OCI-LY7 (cell line): ENCODE measurements around the gene ENOSF1. TPM values are rescaled to one million over a fixed set of nuclear protein-coding genes. Genes with fewer than 3 reads are reported as not detected.

Source experiments
- BruUV-seq: library from RNA; stranded (reverse); fragments of 400-500 nt; replicated peaks from 2 replicates; lab custom pipeline; 2021; lab: Mats Ljungman, UMichigan
- CTCF ChIA-PET: fragments of 300-600 bp; sonication (Branson Sonifier 250); formaldehyde crosslinking; loops from one replicate; lab custom pipeline; 2022; ENCODE audit warnings: antibody characterized with exemption; ENCODE audit not compliant: unreplicated experiment; lab: Charles Lee
- POLR2A ChIA-PET: fragments of 300-600 bp; sonication (Branson Sonifier 250); formaldehyde crosslinking; loops from one replicate; lab custom pipeline; 2022; ENCODE audit warnings: antibody characterized with exemption; lab: Charles Lee
- DNase-seq: peaks from one replicate; pipeline ENCODE4 v3.0.0-alpha.2; 2015; ENCODE audit warnings: low spot score
- H2AFZ ChIP-seq: fragments of 200-600 bp; sonication (generic), shearing (Covaris generic); 2 replicates; pipeline ENCODE4 v1.6.1; 2014; ENCODE audit warnings: mild to moderate bottlenecking, antibody characterized with exemption, low read length, moderate library complexity
- H3K27ac ChIP-seq: fragments of 200-600 bp; sonication (generic); 2 replicates; pipeline ENCODE4 v1.5.1; 2014; ENCODE audit warnings: mixed run types, low read depth, mild to moderate bottlenecking, moderate library complexity, low read length, inconsistent platforms; ENCODE audit not compliant: poor library complexity, severe bottlenecking
- H3K36me3 ChIP-seq: fragments of 200-600 bp; sonication (generic); 2 replicates; pipeline ENCODE4 v1.6.1; 2014; ENCODE audit warnings: mild to moderate bottlenecking, antibody characterized with exemption, low read length, moderate library complexity, mixed read lengths; ENCODE audit not compliant: insufficient read depth
- H3K4me1 ChIP-seq: fragments of 200-600 bp; sonication (generic); 2 replicates; pipeline ENCODE4 v1.5.1; 2014; ENCODE audit warnings: mild to moderate bottlenecking, low read length; ENCODE audit not compliant: insufficient read depth, poor library complexity, severe bottlenecking
- H3K4me2 ChIP-seq: fragments of 200-600 bp; sonication (generic); 2 replicates; pipeline ENCODE4 v1.6.1; 2014; ENCODE audit warnings: mild to moderate bottlenecking, low read length
- H3K4me3 ChIP-seq: fragments of 200-600 bp; sonication (generic); 2 replicates; pipeline ENCODE4 v1.5.1; 2014; ENCODE audit warnings: mild to moderate bottlenecking, low read depth, low read length; ENCODE audit not compliant: poor library complexity, severe bottlenecking
- H3K79me2 ChIP-seq: fragments of 200-600 bp; sonication (generic); 2 replicates; pipeline ENCODE4 v1.6.1; 2016; ENCODE audit warnings: low read depth, mild to moderate bottlenecking, low read length, moderate library complexity, mixed read lengths; ENCODE audit not compliant: insufficient read depth
- H3K9me2 ChIP-seq: fragments of 200-600 bp; sonication (generic); 2 replicates; pipeline ENCODE4 v1.6.1; 2016; ENCODE audit warnings: mild to moderate bottlenecking, low read length, mixed read lengths; ENCODE audit not compliant: insufficient read depth
- H3K9me3 ChIP-seq: fragments of 200-600 bp; sonication (generic); 2 replicates; pipeline ENCODE4 v1.6.1; 2014; ENCODE audit warnings: mild to moderate bottlenecking, mixed run types, low read length, mixed read lengths
- H4K20me1 ChIP-seq: fragments of 200-600 bp; sonication (generic); 2 replicates; pipeline ENCODE4 v1.6.1; 2014; ENCODE audit warnings: mild to moderate bottlenecking, antibody characterized with exemption, low read length, moderate library complexity, mixed read lengths; ENCODE audit not compliant: insufficient read depth
- EZH2phosphoT487 ChIP-seq: fragments of 200-600 bp; sonication (generic); IDR thresholded peaks from 2 replicates; pipeline ENCODE4 v1.6.1; 2018; ENCODE audit warnings: low read depth, borderline replicate concordance, mild to moderate bottlenecking, mixed run types, antibody characterized with exemption, low read length, moderate library complexity, mixed read lengths
- intact Hi-C: fragments of 100-400 bp; cut with micrococcal nuclease; formaldehyde crosslinking; loops from one replicate; pipeline ENCODE4 v1.10.0; 2022; ENCODE audit not compliant: unreplicated experiment
- total RNA-seq, 2 experiments: library from RNA; depleted of rRNA in 1 of 2; stranded (reverse); fragments of >200 nt in 1 of 2; shearing (Covaris generic) in 1 of 2; gene quantifications; 2 replicates each; pipeline ENCODE4 v1.2.3, GENCODE V29; 2014 to 2022
- TF ChIP-seq, protein P1 (sequence below): fragments of 200-600 bp; sonication (generic); conservative IDR thresholded peaks from 2 replicates; pipeline ENCODE4 v1.5.1; 2014; ENCODE audit warnings: mild to moderate bottlenecking, antibody characterized with exemption, low read length, moderate library complexity, mixed read lengths

The ENOSF1 gene
- total RNA-seq, 2 experiments from 2014 or later = 40.1 to 44.0 TPM

DNA sequence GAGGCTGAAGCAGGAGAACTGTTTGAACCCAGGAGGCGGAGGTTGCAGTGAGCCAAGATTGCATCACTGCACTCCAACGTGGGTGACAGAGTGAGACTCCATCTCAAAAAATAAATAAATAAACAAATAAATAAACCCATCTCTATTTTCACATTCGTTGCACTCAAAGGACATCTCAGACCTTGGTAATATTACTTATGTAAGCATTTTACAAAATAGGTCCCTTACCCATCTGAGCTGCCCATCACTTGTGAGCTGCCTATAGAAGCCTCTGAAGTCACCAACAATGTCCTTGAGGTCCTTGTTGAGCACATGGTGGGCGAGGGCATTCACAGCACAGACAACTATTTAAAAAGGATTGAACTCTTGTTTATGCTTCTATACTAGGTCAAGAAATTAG, 15.4 kb downstream of the ENOSF1 start:
- Histone ChIP-seq H3K36me3 (peaks cover 5% of the 10 kb centered on the region), H3K4me1 (no peaks in the 10 kb centered on the region), H2AFZ (no peak overlapping the region), H3K79me2 (no peaks in the 10 kb centered on the region), H3K4me3 (no peak overlapping the region), H3K4me2 (no peak overlapping the region), H3K9me2 (no peaks in the 10 kb centered on the region), H4K20me1 (no peaks in the 10 kb centered on the region), H3K9me3 (no peaks in the 10 kb centered on the region), H3K27ac (no peak overlapping the region)
- no TSS peak for BruUV-seq
- ChIA-PET CTCF (no interaction called here), POLR2A (interaction anchor here (0.5 kb wide), 2 partner anchors 54 to 87 kb away, joined by 3 to 5 read pairs; no protein-coding TSS in a partner anchor)
- intact Hi-C loops = no loop called here
- TF ChIP-seq, protein P1, sequence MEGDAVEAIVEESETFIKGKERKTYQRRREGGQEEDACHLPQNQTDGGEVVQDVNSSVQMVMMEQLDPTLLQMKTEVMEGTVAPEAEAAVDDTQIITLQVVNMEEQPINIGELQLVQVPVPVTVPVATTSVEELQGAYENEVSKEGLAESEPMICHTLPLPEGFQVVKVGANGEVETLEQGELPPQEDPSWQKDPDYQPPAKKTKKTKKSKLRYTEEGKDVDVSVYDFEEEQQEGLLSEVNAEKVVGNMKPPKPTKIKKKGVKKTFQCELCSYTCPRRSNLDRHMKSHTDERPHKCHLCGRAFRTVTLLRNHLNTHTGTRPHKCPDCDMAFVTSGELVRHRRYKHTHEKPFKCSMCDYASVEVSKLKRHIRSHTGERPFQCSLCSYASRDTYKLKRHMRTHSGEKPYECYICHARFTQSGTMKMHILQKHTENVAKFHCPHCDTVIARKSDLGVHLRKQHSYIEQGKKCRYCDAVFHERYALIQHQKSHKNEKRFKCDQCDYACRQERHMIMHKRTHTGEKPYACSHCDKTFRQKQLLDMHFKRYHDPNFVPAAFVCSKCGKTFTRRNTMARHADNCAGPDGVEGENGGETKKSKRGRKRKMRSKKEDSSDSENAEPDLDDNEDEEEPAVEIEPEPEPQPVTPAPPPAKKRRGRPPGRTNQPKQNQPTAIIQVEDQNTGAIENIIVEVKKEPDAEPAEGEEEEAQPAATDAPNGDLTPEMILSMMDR = no peak
- no peak for TF ChIP-seq EZH2phosphoT487
- DNase-seq = no peak

DNA sequence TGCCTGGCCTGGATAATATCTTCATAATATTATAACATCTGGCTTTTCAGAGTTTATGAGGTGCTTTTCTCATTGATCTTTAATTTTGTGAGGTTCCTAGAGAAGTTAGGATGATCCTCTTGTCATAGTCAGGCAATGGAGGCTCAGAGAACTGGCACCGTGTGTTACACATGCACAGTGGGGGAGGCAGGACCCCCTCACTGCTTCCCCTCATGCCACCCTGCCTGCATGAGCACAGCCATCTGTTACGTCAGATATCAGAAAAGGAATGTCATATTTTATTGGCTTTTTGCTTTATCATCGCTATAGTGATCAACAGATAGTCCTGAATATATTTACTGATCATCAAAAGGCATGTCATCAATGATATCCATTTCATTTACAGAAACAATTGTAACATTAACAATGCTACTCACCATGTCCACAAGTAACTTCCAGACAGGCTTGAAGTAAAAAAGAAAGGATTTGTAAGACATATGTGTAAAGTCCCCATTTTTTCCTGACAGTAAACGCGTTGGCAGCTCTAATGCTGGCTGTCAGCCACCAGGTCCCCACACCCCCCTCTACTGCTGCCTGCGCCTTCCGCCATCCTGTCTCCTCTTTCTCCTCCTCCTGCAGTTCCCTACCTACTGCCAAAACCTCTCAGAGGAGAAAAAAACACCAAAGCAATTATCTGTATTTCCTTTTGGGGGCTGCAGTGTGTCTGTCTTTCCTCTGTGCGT, 18.8 kb downstream of the ENOSF1 start:
- intact Hi-C loops = no loop called here
- no peaks in the 10 kb centered on the region for H3K9me3 ChIP-seq
- no peak overlapping the region for H3K4me3 ChIP-seq
- no TSS peak for BruUV-seq
- H3K4me1 ChIP-seq = no peaks in the 10 kb centered on the region
- ChIA-PET POLR2A (interaction anchor here (0.6 to 0.9 kb wide), 2 partner anchors 10 to 14 kb away, joined by 3 read pairs; no protein-coding TSS in a partner anchor), CTCF (no interaction called here)
- no peaks in the 10 kb centered on the region; the same call in none of the 2 replicates for H3K36me3 ChIP-seq
- H4K20me1 ChIP-seq = no peaks in the 10 kb centered on the region
- no peak overlapping the region for H3K4me2 ChIP-seq
- H3K27ac ChIP-seq = no peak overlapping the region
- no peak for DNase-seq
- no peaks in the 10 kb centered on the region for H3K79me2 ChIP-seq
- TF ChIP-seq, protein P1 = no peak
- no peak for TF ChIP-seq EZH2phosphoT487
- no peaks in the 10 kb centered on the region for H3K9me2 ChIP-seq
- no peak overlapping the region for H2AFZ ChIP-seq

DNA sequence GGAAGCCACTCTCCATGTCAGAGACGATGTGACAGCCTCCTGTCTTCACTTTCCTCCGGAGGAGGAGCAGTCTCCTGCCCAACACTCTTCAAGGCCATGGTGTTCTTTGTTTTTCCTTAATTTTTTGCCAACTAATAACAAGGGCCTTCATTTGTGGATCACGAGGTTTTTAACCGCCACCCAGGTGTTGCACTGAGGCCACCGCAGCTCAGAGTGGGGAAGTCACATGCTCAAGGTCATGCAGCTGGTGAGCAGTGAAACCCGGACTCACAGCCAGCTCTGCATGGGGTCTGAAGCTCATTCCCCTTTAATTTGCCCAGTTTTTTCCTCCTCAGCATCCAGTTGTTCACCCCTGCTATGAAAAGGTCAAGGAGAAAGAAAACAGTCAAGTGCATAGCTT, 19.6 kb downstream of the ENOSF1 start:
- no peaks in the 10 kb centered on the region for H3K4me1 ChIP-seq

More for the DNA sequence above, 19.6 kb downstream of the ENOSF1 start:
- Histone ChIP-seq H3K4me3 (no peak overlapping the region), H3K4me2 (no peak overlapping the region), H3K27ac (no peak overlapping the region), H3K36me3 (no peaks in the 10 kb centered on the region; the same call in none of the 2 replicates), H3K9me2 (no peaks in the 10 kb centered on the region), H2AFZ (no peak overlapping the region), H3K79me2 (no peaks in the 10 kb centered on the region), H3K9me3 (no peaks in the 10 kb centered on the region), H4K20me1 (no peaks in the 10 kb centered on the region)
- intact Hi-C loops = no loop called here
- POLR2A ChIA-PET = interaction anchor here (0.6 to 0.9 kb wide), 2 partner anchors 11 to 15 kb away, joined by 3 read pairs; no protein-coding TSS in a partner anchor
- TF ChIP-seq, protein P1 = no peak
- no peak for TF ChIP-seq EZH2phosphoT487
- BruUV-seq = no TSS peak
- CTCF ChIA-PET = no interaction called here
- no peak for DNase-seq
